HepG2 (cell line): Measurements from ENCODE around the gene GCDH. TPM values are rescaled to one million over a fixed set of nuclear protein-coding genes. Genes with fewer than 3 reads are reported as not detected.

Source experiments
- ATAC-seq: fragments of 200-7000 bp; cut with Tn5 transposase; 3 replicates; pipeline ENCODE4 v1.9.1; 2020; ENCODE audit warnings: mild to moderate bottlenecking, moderate library complexity
- BruUV-seq: library from RNA; stranded (reverse); fragments of 400-500 nt; replicated peaks from 2 replicates; lab custom pipeline; 2021; lab: Mats Ljungman, UMichigan
- CTCF ChIA-PET: fragments of 300-600 bp; formaldehyde crosslinking; extraction: SDS; loops from one replicate; lab custom pipeline; 2021; ENCODE audit warnings: low total read pairs, inconsistent platforms, low intra/inter-chr PET ratio; lab: Yijun Ruan, JAX
- POLR2A ChIA-PET: fragments of 350-600 bp; sonication (Branson Sonifier 250); formaldehyde crosslinking; loops from one replicate; lab custom pipeline; 2020; ENCODE audit warnings: antibody characterized with exemption, inconsistent platforms; lab: Yijun Ruan, JAX
- DNase-seq: peaks from one replicate; pipeline ENCODE4 v3.0.0-alpha.2; 2015; ENCODE audit warnings: low spot score
- FAIRE-seq: peaks from 3 replicates; lab custom pipeline; 2011; peaks lifted over from hg19 to GRCh38; lab: Jason Lieb, UNC
- H2AFZ ChIP-seq: one replicate; pipeline ENCODE4 v1.6.1; 2011; ENCODE audit warnings: low read length, inconsistent platforms
- H3K27ac ChIP-seq: fragments of 300-600 bp; 3 replicates; pipeline ENCODE4 v1.8.0; 2011; ENCODE audit warnings: mixed run types, mild to moderate bottlenecking, mixed read lengths, low read length, inconsistent platforms; ENCODE audit not compliant: insufficient read depth; ENCODE audit errors: extremely low read length
- H3K27me3 ChIP-seq, 2 experiments: fragments of 200-600 bp in 1 of 2; 2 replicates in 1 of 2; 3 replicates in 1 of 2; pipeline versions ENCODE4 v1.6.0 to v1.8.0; 2011; ENCODE audit warnings: low read length in 2 of 2, mild to moderate bottlenecking in 2 of 2, moderate library complexity in 2 of 2, inconsistent platforms in 1 of 2; ENCODE audit not compliant: insufficient read depth in 2 of 2, control insufficient read depth in 1 of 2
- H3K36me3 ChIP-seq, 2 experiments: fragments of 200-600 bp in 1 of 2; replicated peaks in 1 of 2; 2 replicates in 1 of 2; 3 replicates in 1 of 2; pipeline versions ENCODE4 v1.5.1 to v1.8.0; 2011; ENCODE audit warnings: low read length in 2 of 2, inconsistent platforms in 1 of 2; ENCODE audit not compliant: insufficient read depth in 2 of 2, control insufficient read depth in 1 of 2
- H3K4me1 ChIP-seq: 2 replicates; pipeline ENCODE4 v1.5.1; 2012; ENCODE audit warnings: low read length, inconsistent platforms; ENCODE audit not compliant: insufficient read depth
- H3K4me2 ChIP-seq: 2 replicates; pipeline ENCODE4 v1.6.0; 2011; ENCODE audit warnings: low read depth, low read length, inconsistent platforms
- H3K4me3 ChIP-seq, 3 experiments: fragments of 200-600 bp in 1 of 3; sonication (generic), shearing (Covaris generic) in 1 of 3; replicated peaks in 1 of 3; 2 replicates each; pipeline ENCODE4 v1.5.1; 2011 to 2016; ENCODE audit warnings: low read length in 3 of 3, inconsistent platforms in 2 of 3, low read depth in 2 of 3, mild to moderate bottlenecking in 2 of 3, control low read depth in 1 of 3, mixed read lengths in 1 of 3; ENCODE audit not compliant: insufficient read depth in 1 of 3
- H3K79me2 ChIP-seq: one replicate; pipeline ENCODE4 v1.6.1; 2011; ENCODE audit warnings: low read length, inconsistent platforms; ENCODE audit not compliant: insufficient read depth
- H3K9ac ChIP-seq: 2 replicates; pipeline ENCODE4 v1.6.0; 2011; ENCODE audit warnings: mild to moderate bottlenecking, low read depth, low read length, inconsistent platforms; ENCODE audit not compliant: insufficient read depth
- H3K9me3 ChIP-seq: 2 replicates; pipeline ENCODE4 v1.5.1; 2012; ENCODE audit warnings: mild to moderate bottlenecking, low read length
- H4K20me1 ChIP-seq: 2 replicates; pipeline ENCODE4 v1.6.0; 2011; ENCODE audit warnings: inconsistent platforms, mild to moderate bottlenecking, low read length, moderate library complexity; ENCODE audit not compliant: insufficient read depth
- BORCS8-MEF2B ChIP-seq: sonication (generic); formaldehyde crosslinking; IDR thresholded peaks from 2 replicates; pipeline ENCODE4 v1.8.0; 2022; ENCODE audit warnings: mild to moderate bottlenecking, missing genetic modification reagents
- ELF3 ChIP-seq: IDR thresholded peaks from 2 replicates; pipeline ENCODE4 v1.6.1; 2016; ENCODE audit warnings: missing genetic modification reagents, missing compliant biosample characterization
- ERF ChIP-seq: IDR thresholded peaks from 2 replicates; pipeline ENCODE4 v1.6.1; 2018; ENCODE audit warnings: missing biosample characterization, missing genetic modification reagents
- KAT8 ChIP-seq: IDR thresholded peaks from 2 replicates; pipeline ENCODE4 v1.6.1; 2016; ENCODE audit warnings: missing genetic modification reagents, missing compliant biosample characterization
- LCORL ChIP-seq, 2 experiments: fragments of 450-650 bp in 1 of 2; sonication (generic) in 1 of 2; formaldehyde crosslinking in 1 of 2; IDR thresholded peaks; 2 replicates each; pipeline versions ENCODE4 v1.5.0 to v1.6.1; 2017 to 2020; ENCODE audit warnings: antibody characterized with exemption in 1 of 2, missing genetic modification reagents in 1 of 2
- MEIS1 ChIP-seq: sonication (generic); formaldehyde crosslinking; IDR thresholded peaks from 2 replicates; pipeline ENCODE4 v1.9.0; 2021; ENCODE audit warnings: mild to moderate bottlenecking, missing genetic modification reagents, moderate library complexity, borderline replicate concordance
- NAIF1 ChIP-seq: sonication (generic); formaldehyde crosslinking; IDR thresholded peaks from 2 replicates; pipeline ENCODE4 v1.5.0; 2020; ENCODE audit warnings: mild to moderate bottlenecking, missing genetic modification reagents, borderline replicate concordance
- PAX8 ChIP-seq: sonication (generic); formaldehyde crosslinking; IDR thresholded peaks from 2 replicates; pipeline ENCODE4 v1.8.0; 2022; ENCODE audit warnings: mild to moderate bottlenecking, missing genetic modification reagents, borderline replicate concordance
- SALL1 ChIP-seq: sonication (generic); formaldehyde crosslinking; IDR thresholded peaks from 2 replicates; pipeline ENCODE4 v1.8.0; 2022; ENCODE audit warnings: mild to moderate bottlenecking, missing genetic modification reagents
- ZKSCAN8 ChIP-seq: IDR thresholded peaks from 2 replicates; pipeline ENCODE4 v1.6.1; 2016; ENCODE audit warnings: borderline replicate concordance, missing genetic modification reagents, missing compliant biosample characterization
- ZNF180 ChIP-seq: sonication (generic); formaldehyde crosslinking; IDR thresholded peaks from 2 replicates; pipeline ENCODE4 v1.4.0; 2020; ENCODE audit warnings: low read depth, missing genetic modification reagents, borderline replicate concordance
- ZNF205 ChIP-seq: IDR thresholded peaks from 2 replicates; pipeline ENCODE4 v1.6.1; 2018; ENCODE audit warnings: missing biosample characterization, missing genetic modification reagents
- ZNF256 ChIP-seq: sonication (generic); formaldehyde crosslinking; conservative IDR thresholded peaks from 2 replicates; pipeline ENCODE4 v1.4.0; 2020; ENCODE audit warnings: missing genetic modification reagents
- ZNF691 ChIP-seq: sonication (generic); formaldehyde crosslinking; IDR thresholded peaks from 2 replicates; pipeline ENCODE4 v1.4.0; 2020; ENCODE audit warnings: missing genetic modification reagents, low read depth, mild to moderate bottlenecking, borderline replicate concordance
- ZNF83 ChIP-seq: sonication (generic); formaldehyde crosslinking; IDR thresholded peaks from 2 replicates; pipeline ENCODE4 v1.4.0; 2020; ENCODE audit warnings: missing genetic modification reagents, mild to moderate bottlenecking, borderline replicate concordance
- WGBS: methylation state at CpG from one replicate; pipeline ENCODE4 v1.1.6; 2017; ENCODE audit warnings: low lambda C conversion rate; 5-methylcytosine and 5-hydroxymethylcytosine counted together
- in situ Hi-C: cut with HindIII; loops from 2 replicates; pipeline ENCODE4 v1.10.0; 2017; ENCODE audit warnings: low pct_unique_long_range_greater_than_20kb; ENCODE audit not compliant: extremely low pct_ligation_motif_present
- intact Hi-C: fragments of 100-400 bp; cut with micrococcal nuclease; formaldehyde crosslinking; loops from one replicate; pipeline ENCODE4 v1.10.0; 2022; ENCODE audit not compliant: unreplicated experiment
- polyA plus RNA-seq, 8 experiments: library from polyadenylated mRNA; depleted of rRNA in 3 of 8; stranded (reverse) in 7 of 8; unstranded in 1 of 8; fragments of >200 nt; fragmentation: Illumina TruSeq in 4 of 8; extraction: Trizol in 4 of 8; gene quantifications; 2 replicates each; pipeline versions ENCODE4 v1.2.1 to v1.2.3, GENCODE V29; 2011 to 2016; ENCODE audit warnings: low read depth in 4 of 8, missing spikeins in 1 of 8, mixed read lengths in 1 of 8; ENCODE audit not compliant: insufficient read depth in 1 of 8
- total RNA-seq, 5 experiments: library from RNA; depleted of rRNA; stranded (reverse); fragments of >200 nt; fragmentation: Illumina TruSeq; extraction: Trizol; gene quantifications; 2 replicates each; pipeline ENCODE4 v1.2.3, GENCODE V29; 2016; ENCODE audit warnings: low read depth in 1 of 5
- TF ChIP-seq, protein P1 (sequence below): sonication (generic); formaldehyde crosslinking; IDR thresholded peaks from 2 replicates; pipeline ENCODE4 v1.4.0; 2020; ENCODE audit warnings: mild to moderate bottlenecking, missing genetic modification reagents

Gene GCDH
- total and polyA plus RNA-seq, 2 of the 13 experiments (the other 11 are each of a cell fraction or from before 2014, with no cell fraction given): 15.1 to 38.0 TPM

DNA sequence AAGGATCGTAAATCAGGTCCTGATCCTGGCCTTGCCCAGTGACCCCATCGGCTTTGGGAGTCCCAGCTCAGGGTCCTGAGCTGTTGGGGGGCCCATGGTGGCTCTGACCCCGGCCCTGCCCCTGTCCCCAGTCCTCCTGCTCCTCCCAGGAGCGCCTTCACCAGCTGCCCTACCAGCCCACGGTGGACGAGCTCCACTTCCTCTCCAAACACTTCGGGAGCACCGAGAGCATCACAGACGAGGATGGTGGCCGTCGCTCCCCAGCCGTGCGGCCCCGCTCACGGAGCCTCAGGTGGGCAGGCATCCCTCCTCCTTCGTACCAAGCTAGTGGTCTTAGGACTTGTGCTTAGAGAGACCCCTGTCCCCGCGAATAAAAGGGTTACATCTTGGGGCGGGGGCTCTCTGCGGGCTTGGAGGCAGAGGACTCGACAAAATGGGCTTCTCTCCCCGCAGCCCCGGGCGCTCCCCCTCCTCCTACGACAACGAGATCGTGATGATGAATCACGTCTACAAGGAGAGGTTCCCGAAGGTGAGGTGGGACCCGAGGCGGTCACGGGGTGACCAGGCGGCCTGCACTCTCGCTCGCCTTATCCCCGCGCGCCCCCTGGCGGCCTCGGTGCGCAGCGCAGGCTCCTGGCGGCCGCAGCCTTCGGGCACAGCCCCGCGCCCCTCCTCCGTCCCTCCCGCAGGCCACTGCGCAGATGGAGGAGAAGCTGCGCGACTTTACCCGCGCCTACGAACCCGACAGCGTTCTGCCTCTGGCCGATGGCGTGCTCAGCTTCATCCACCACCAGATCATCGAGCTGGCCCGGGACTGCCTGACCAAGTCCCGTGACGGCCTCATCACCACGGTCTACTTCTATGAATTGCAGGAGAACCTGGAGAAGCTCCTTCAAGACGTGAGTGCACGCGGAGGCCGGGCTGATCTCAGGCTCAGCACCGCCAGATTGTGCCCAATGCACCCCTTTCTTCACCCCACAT lies 43.5 kb upstream of the GCDH start:
- CTCF ChIA-PET: interaction anchor here (0.6 to 1.9 kb wide), 5 partner anchors 10 to 130 kb away, joined by 3 to 14 read pairs (median 6); partner anchors contain the start of gene MAST1
- POLR2A ChIA-PET: interaction anchor here (1.0 to 1.2 kb wide), 2 partner anchors 34 to 87 kb away, joined by 3 to 4 read pairs; partner anchors contain the start of gene DNASE2
- Histone ChIP-seq H3K27ac (no peak overlapping the region), H3K4me3 (peak overlapping the region in 1 of 3 experiments; percentile 49; a peak in 2 of 6 replicates), H3K27me3 (no peaks in the 10 kb centered on the region), H2AFZ (no peak overlapping the region), H3K9me3 (no peaks in the 10 kb centered on the region), H3K79me2 (no peaks in the 10 kb centered on the region), H3K4me2 (peak overlapping the region; percentile 68), H4K20me1 (no peaks in the 10 kb centered on the region), H3K9ac (no peak overlapping the region), H3K36me3 (no peaks in the 10 kb centered on the region), H3K4me1 (peaks cover 4% of the 10 kb centered on the region)
- no peak for FAIRE-seq
- DNase-seq: peak; percentile 53
- 2% methylated on average over 12 of the region's 69 CpGs for WGBS
- in situ Hi-C loops (no loop called here), intact Hi-C loops (loop anchor here (2.0 kb wide), 1 partner anchor 81 kb away; no protein-coding TSS in a partner anchor)
- BruUV-seq: no TSS peak
- ATAC-seq: peak; percentile 98
- TF ChIP-seq KAT8 (0 out of 2 replicates have a peak, but pooled peaks have one; percentile 27), ZNF83 (peak; percentile 13; the same call in 1 of the 2 replicates), ZKSCAN8 (CRISPR knock-in tag) (peak; percentile 24; the same call in 1 of the 2 replicates), ZNF256 (CRISPR knock-in tag) (no peak), ERF (CRISPR knock-in tag) (peak; percentile 55; the same call in 1 of the 2 replicates), LCORL (IDR thresholded peaks at IDR 0.05) (no peak), LCORL (CRISPR knock-in tag; IDR thresholded peaks at IDR 0.05) (peak; percentile 32; the same call in 1 of the 2 replicates), PAX8 (CRISPR knock-in tag) (no peak), NAIF1 (CRISPR knock-in tag) (peak; percentile 99), ELF3 (CRISPR knock-in tag) (peak; percentile 39; the same call in 1 of the 2 replicates), ZNF691 (CRISPR knock-in tag) (0 out of 2 replicates have a peak, but pooled peaks have one; percentile 54), ZNF205 (CRISPR knock-in tag) (0 out of 2 replicates have a peak, but pooled peaks have one; percentile 15), BORCS8-MEF2B (0 out of 2 replicates have a peak, but pooled peaks have one; percentile 70), SALL1 (CRISPR knock-in tag) (peak; percentile 62; the same call in 1 of the 2 replicates), MEIS1 (CRISPR knock-in tag) (peak; percentile 71; the same call in 1 of the 2 replicates), ZNF180 (no peak)
- TF ChIP-seq, protein P1, sequence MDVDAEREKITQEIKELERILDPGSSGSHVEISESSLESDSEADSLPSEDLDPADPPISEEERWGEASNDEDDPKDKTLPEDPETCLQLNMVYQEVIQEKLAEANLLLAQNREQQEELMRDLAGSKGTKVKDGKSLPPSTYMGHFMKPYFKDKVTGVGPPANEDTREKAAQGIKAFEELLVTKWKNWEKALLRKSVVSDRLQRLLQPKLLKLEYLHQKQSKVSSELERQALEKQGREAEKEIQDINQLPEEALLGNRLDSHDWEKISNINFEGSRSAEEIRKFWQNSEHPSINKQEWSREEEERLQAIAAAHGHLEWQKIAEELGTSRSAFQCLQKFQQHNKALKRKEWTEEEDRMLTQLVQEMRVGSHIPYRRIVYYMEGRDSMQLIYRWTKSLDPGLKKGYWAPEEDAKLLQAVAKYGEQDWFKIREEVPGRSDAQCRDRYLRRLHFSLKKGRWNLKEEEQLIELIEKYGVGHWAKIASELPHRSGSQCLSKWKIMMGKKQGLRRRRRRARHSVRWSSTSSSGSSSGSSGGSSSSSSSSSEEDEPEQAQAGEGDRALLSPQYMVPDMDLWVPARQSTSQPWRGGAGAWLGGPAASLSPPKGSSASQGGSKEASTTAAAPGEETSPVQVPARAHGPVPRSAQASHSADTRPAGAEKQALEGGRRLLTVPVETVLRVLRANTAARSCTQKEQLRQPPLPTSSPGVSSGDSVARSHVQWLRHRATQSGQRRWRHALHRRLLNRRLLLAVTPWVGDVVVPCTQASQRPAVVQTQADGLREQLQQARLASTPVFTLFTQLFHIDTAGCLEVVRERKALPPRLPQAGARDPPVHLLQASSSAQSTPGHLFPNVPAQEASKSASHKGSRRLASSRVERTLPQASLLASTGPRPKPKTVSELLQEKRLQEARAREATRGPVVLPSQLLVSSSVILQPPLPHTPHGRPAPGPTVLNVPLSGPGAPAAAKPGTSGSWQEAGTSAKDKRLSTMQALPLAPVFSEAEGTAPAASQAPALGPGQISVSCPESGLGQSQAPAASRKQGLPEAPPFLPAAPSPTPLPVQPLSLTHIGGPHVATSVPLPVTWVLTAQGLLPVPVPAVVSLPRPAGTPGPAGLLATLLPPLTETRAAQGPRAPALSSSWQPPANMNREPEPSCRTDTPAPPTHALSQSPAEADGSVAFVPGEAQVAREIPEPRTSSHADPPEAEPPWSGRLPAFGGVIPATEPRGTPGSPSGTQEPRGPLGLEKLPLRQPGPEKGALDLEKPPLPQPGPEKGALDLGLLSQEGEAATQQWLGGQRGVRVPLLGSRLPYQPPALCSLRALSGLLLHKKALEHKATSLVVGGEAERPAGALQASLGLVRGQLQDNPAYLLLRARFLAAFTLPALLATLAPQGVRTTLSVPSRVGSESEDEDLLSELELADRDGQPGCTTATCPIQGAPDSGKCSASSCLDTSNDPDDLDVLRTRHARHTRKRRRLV: no peak
